MM.1S (cell line): ENCODE results near the gene TRIM71.
"Not testable (repeated sequence)": the region's sequence is repeated elsewhere in the genome, so short reads cannot be mapped to it uniquely, and the experiment has no call there.

ENCODE experiments used
- DNase-seq: peaks from one replicate; pipeline ENCODE4 v3.0.0-alpha.2; 2015
- H2AFZ ChIP-seq: fragments of 300-600 bp; sonication (generic); 2 replicates; pipeline ENCODE4 v1.6.0; 2016; ENCODE audit warnings: antibody characterized with exemption, low read length
- H3F3A ChIP-seq: fragments of 300-600 bp; sonication (generic); 2 replicates; pipeline ENCODE4 v1.6.1; 2016; ENCODE audit warnings: mild to moderate bottlenecking, antibody characterized with exemption, low read length, moderate library complexity, mixed read lengths; ENCODE audit not compliant: insufficient read depth
- H3K27ac ChIP-seq: fragments of 300-600 bp; sonication (generic); 2 replicates; pipeline ENCODE4 v1.5.1; 2016; ENCODE audit warnings: mild to moderate bottlenecking, low read length
- H3K27me3 ChIP-seq: fragments of 300-600 bp; sonication (generic); replicated peaks from 2 replicates; pipeline ENCODE4 v1.6.0; 2016; ENCODE audit warnings: low read length; ENCODE audit not compliant: insufficient read depth
- H3K36me3 ChIP-seq: fragments of 300-600 bp; sonication (generic); replicated peaks from 2 replicates; pipeline ENCODE4 v1.6.1; 2016; ENCODE audit warnings: mild to moderate bottlenecking, low read length, mixed read lengths; ENCODE audit not compliant: insufficient read depth
- H3K4me1 ChIP-seq: fragments of 300-600 bp; sonication (generic); 2 replicates; pipeline ENCODE4 v1.6.1; 2016; ENCODE audit warnings: low read length, mixed read lengths
- H3K4me2 ChIP-seq: fragments of 300-600 bp; sonication (generic); 2 replicates; pipeline ENCODE4 v1.6.0; 2016; ENCODE audit warnings: low read depth, low read length
- H3K4me3 ChIP-seq: fragments of 300-600 bp; sonication (generic); 2 replicates; pipeline ENCODE4 v1.5.1; 2016; ENCODE audit warnings: low read length, mixed read lengths
- H3K79me2 ChIP-seq: fragments of 300-600 bp; sonication (generic); 2 replicates; pipeline ENCODE4 v1.6.1; 2016; ENCODE audit warnings: mixed run types, low read length, mixed read lengths
- H3K9ac ChIP-seq: fragments of 300-600 bp; sonication (generic); 2 replicates; pipeline ENCODE4 v1.6.1; 2016; ENCODE audit warnings: low read length, mixed read lengths
- H3K9me2 ChIP-seq: fragments of 300-600 bp; sonication (generic); replicated peaks from 2 replicates; pipeline ENCODE4 v1.6.1; 2016; ENCODE audit warnings: mild to moderate bottlenecking, low read length, mixed read lengths; ENCODE audit not compliant: insufficient read depth
- H3K9me3 ChIP-seq: fragments of 300-600 bp; sonication (generic); replicated peaks from 2 replicates; pipeline ENCODE4 v1.6.1; 2016; ENCODE audit warnings: mild to moderate bottlenecking, low read length, mixed read lengths; ENCODE audit not compliant: insufficient read depth
- H4K20me1 ChIP-seq: fragments of 300-600 bp; sonication (generic); 2 replicates; pipeline ENCODE4 v1.6.1; 2016; ENCODE audit warnings: mild to moderate bottlenecking, low read length, moderate library complexity, mixed read lengths; ENCODE audit not compliant: insufficient read depth
- EZH2 ChIP-seq: fragments of 300-600 bp; sonication (generic); optimal IDR thresholded peaks from 2 replicates; pipeline ENCODE3; 2017; ENCODE audit warnings: low read depth, mild to moderate bottlenecking, antibody characterized with exemption, low read length, mixed read lengths
- EZH2phosphoT487 ChIP-seq: fragments of 300-600 bp; sonication (generic); IDR thresholded peaks from 2 replicates; pipeline ENCODE4 v1.6.1; 2018; ENCODE audit warnings: antibody characterized with exemption, low read length
- TF ChIP-seq, protein P1 (sequence below): fragments of 300-600 bp; sonication (generic); IDR thresholded peaks from 2 replicates; pipeline ENCODE4 v1.5.1; 2016; ENCODE audit warnings: antibody characterized with exemption, low read length, mixed read lengths

The TRIM71 gene

DNA sequence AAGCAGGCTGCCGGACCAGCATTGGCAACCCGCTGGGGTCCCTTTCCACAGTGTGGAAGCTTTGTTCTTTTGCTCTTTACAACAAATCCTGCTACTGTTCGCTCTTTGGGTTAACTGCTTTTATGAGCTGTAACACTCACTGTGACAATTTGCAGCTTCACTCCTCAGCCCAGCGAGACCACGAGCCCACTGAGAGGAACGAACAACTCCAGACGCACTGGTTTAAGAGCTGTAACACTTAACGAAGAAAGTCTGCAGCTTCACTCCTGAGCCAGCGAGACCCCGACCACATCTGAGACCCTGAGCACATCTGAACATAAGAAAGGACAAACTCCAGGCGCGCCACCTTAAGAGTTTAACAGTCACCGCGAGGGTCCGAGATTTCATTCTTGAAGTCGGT, 122.9 kb downstream of the TRIM71 start:
- DNase-seq: no peak
- H3K27me3 ChIP-seq: no peaks in the 10 kb centered on the region
- H3K9me3 ChIP-seq: no peaks in the 10 kb centered on the region
- no peak overlapping the region for H3K27ac ChIP-seq
- H3K4me1 ChIP-seq: no peaks in the 10 kb centered on the region
- H3K9me2 ChIP-seq: no peaks in the 10 kb centered on the region
- no peaks in the 10 kb centered on the region for H3K79me2 ChIP-seq
- H3K4me3 ChIP-seq: no peak overlapping the region
- H3F3A ChIP-seq: no peaks in the 10 kb centered on the region
- TF ChIP-seq EZH2phosphoT487: no peak
- no peak for TF ChIP-seq EZH2
- TF ChIP-seq, protein P1, sequence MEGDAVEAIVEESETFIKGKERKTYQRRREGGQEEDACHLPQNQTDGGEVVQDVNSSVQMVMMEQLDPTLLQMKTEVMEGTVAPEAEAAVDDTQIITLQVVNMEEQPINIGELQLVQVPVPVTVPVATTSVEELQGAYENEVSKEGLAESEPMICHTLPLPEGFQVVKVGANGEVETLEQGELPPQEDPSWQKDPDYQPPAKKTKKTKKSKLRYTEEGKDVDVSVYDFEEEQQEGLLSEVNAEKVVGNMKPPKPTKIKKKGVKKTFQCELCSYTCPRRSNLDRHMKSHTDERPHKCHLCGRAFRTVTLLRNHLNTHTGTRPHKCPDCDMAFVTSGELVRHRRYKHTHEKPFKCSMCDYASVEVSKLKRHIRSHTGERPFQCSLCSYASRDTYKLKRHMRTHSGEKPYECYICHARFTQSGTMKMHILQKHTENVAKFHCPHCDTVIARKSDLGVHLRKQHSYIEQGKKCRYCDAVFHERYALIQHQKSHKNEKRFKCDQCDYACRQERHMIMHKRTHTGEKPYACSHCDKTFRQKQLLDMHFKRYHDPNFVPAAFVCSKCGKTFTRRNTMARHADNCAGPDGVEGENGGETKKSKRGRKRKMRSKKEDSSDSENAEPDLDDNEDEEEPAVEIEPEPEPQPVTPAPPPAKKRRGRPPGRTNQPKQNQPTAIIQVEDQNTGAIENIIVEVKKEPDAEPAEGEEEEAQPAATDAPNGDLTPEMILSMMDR: no peak
- H3K4me2 ChIP-seq: no peak overlapping the region
- H3K36me3 ChIP-seq: no peaks in the 10 kb centered on the region
- H2AFZ ChIP-seq: no peak overlapping the region
- H3K9ac ChIP-seq: no peak overlapping the region
- H4K20me1 ChIP-seq: no peaks in the 10 kb centered on the region

DNA sequence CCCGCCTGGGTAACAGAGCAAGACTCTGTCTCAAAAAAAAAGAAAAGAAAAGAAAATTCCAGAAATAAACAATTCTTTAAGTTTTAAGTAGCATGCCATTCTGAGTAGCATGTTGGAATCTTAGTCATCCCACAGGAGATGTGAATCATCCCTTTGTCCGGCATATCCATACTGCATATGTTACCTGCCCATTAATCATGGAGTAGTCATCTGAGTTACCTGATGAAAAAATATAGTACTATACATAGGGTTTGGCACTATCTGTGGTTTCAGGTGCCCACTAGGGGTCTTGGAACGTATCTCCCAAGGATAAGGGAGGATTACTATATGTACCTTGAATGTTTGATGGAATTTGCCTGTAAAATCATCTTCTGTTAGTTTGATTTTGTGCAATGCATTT, 127.3 kb downstream of the TRIM71 start:
- no peak overlapping the region for H2AFZ ChIP-seq
- no peak overlapping the region for H3K4me2 ChIP-seq
- H3K9me3 ChIP-seq: no peaks in the 10 kb centered on the region
- no peak overlapping the region for H3K4me3 ChIP-seq
- no peak overlapping the region for H3K27ac ChIP-seq
- no peak overlapping the region for H3K9ac ChIP-seq
- no peaks in the 10 kb centered on the region for H4K20me1 ChIP-seq
- TF ChIP-seq EZH2 (no peak), EZH2phosphoT487 (no peak)
- TF ChIP-seq, protein P1: no peak
- no peaks in the 10 kb centered on the region for H3K79me2 ChIP-seq
- no peaks in the 10 kb centered on the region for H3K27me3 ChIP-seq
- no peaks in the 10 kb centered on the region for H3K36me3 ChIP-seq
- no peaks in the 10 kb centered on the region for H3F3A ChIP-seq
- no peak for DNase-seq
- no peaks in the 10 kb centered on the region for H3K9me2 ChIP-seq
- no peaks in the 10 kb centered on the region for H3K4me1 ChIP-seq

GRCh38 chr3:32945598-32945997, 127.8 kb downstream of the TRIM71 start:
- H3K9me3 ChIP-seq, H3K79me2 ChIP-seq, H3K4me3 ChIP-seq, H3K36me3 ChIP-seq, H3K4me2 ChIP-seq, H3F3A ChIP-seq, H3K27ac ChIP-seq, H4K20me1 ChIP-seq, H2AFZ ChIP-seq, H3K27me3 ChIP-seq, H3K9me2 ChIP-seq, H3K4me1 ChIP-seq, DNase-seq, H3K9ac ChIP-seq: not testable (repeated sequence)

- TF ChIP-seq EZH2: no peak
- no peak for TF ChIP-seq EZH2phosphoT487
- TF ChIP-seq, protein P1: no peak
- H4K20me1 ChIP-seq: no peaks in the 10 kb centered on the region
- no peak overlapping the region for H3K4me3 ChIP-seq
- H3K9me3 ChIP-seq: no peaks in the 10 kb centered on the region
- H3K4me1 ChIP-seq: no peaks in the 10 kb centered on the region
- H3K27ac ChIP-seq: no peak overlapping the region
- H3K9me2 ChIP-seq: no peaks in the 10 kb centered on the region
- H3K9ac ChIP-seq: no peak overlapping the region
- peak overlapping the region; percentile 44; the same call in 1 of the 2 replicates for H2AFZ ChIP-seq
- no peaks in the 10 kb centered on the region for H3K79me2 ChIP-seq
- H3K27me3 ChIP-seq: no peaks in the 10 kb centered on the region
- no peak overlapping the region for H3K4me2 ChIP-seq
- no peaks in the 10 kb centered on the region for H3K36me3 ChIP-seq
- H3F3A ChIP-seq: no peaks in the 10 kb centered on the region
- DNase-seq: no peak
These were observed 129.4 kb downstream of the TRIM71 start for GRCh38 chr3:32946973-32947788.
